Measurements from ENCODE around the gene PLB1. TPM values are rescaled to one million over a fixed set of nuclear protein-coding genes. Genes with fewer than 3 reads are reported as not detected.

PLB1 gene
- total RNA-seq, 2 donors from 2014 or later: 19.2 to 29.6 TPM

- Histone ChIP-seq H3K27me3 (replicated peaks; ENCODE audit: insufficient read depth) (no peaks in the 10 kb centered on the region), H3K4me3 (no peak overlapping the region), H3K27ac (no peak overlapping the region), H3K4me1 (ENCODE audit: control insufficient read depth in 1 of 2, low read depth in 2 of 2) (peaks cover 17 to 47% of the 10 kb centered on the region in 2 donors), H3K36me3 (no peaks in the 10 kb centered on the region), H3K9me3 (no peaks in the 10 kb centered on the region)
- no peak for TF ChIP-seq CTCF (IDR thresholded peaks at IDR 0.05)
- no peak for DNase-seq (ENCODE audit: low spot score)
- ATAC-seq (ENCODE audit: insufficient number of reproducible peaks, low FRiP score, low read depth): no peak
These were observed 188.4 kb downstream of the PLB1 start for GRCh38 chr2:28684142-28684858.

- DNase-seq (ENCODE audit: low spot score): no peak
- no peak for TF ChIP-seq CTCF (IDR thresholded peaks at IDR 0.05)
- no peaks in the 10 kb centered on the region for H3K27me3 ChIP-seq (replicated peaks; ENCODE audit: insufficient read depth)
- no peak overlapping the region for H3K27ac ChIP-seq
- peaks cover 9 to 33% of the 10 kb centered on the region in 2 donors for H3K4me1 ChIP-seq (ENCODE audit: control insufficient read depth in 1 of 2, low read depth in 2 of 2)
- no peak for ATAC-seq (ENCODE audit: insufficient number of reproducible peaks, low FRiP score, low read depth)
- H3K4me3 ChIP-seq: no peak overlapping the region
- no peaks in the 10 kb centered on the region for H3K9me3 ChIP-seq
- H3K36me3 ChIP-seq: no peaks in the 10 kb centered on the region
These were observed 191.3 kb downstream of the PLB1 start for GRCh38 chr2:28687171-28687570.

GRCh38 chr2:28687640-28688385 is 192.0 kb downstream of the PLB1 start:
- peaks cover 9 to 31% of the 10 kb centered on the region in 2 donors for H3K4me1 ChIP-seq (ENCODE audit: control insufficient read depth in 1 of 2, low read depth in 2 of 2)
- no peaks in the 10 kb centered on the region for H3K9me3 ChIP-seq
- H3K4me3 ChIP-seq: no peak overlapping the region
- TF ChIP-seq CTCF (IDR thresholded peaks at IDR 0.05): no peak
- H3K27me3 ChIP-seq (replicated peaks; ENCODE audit: insufficient read depth): no peaks in the 10 kb centered on the region
- H3K27ac ChIP-seq: no peak overlapping the region
- no peak for ATAC-seq (ENCODE audit: insufficient number of reproducible peaks, low FRiP score, low read depth)
- H3K36me3 ChIP-seq: no peaks in the 10 kb centered on the region
- no peak for DNase-seq (ENCODE audit: low spot score)

- Histone ChIP-seq H3K4me3 (no peak overlapping the region), H3K4me1 (ENCODE audit: control insufficient read depth in 1 of 2, low read depth in 2 of 2) (peaks cover 3 to 21% of the 10 kb centered on the region in 2 donors), H3K36me3 (no peaks in the 10 kb centered on the region), H3K27ac (no peak overlapping the region), H3K27me3 (replicated peaks; ENCODE audit: insufficient read depth) (no peaks in the 10 kb centered on the region), H3K9me3 (no peaks in the 10 kb centered on the region)
- ATAC-seq (ENCODE audit: insufficient number of reproducible peaks, low FRiP score, low read depth) (no peak), DNase-seq (ENCODE audit: low spot score) (no peak)
- TF ChIP-seq CTCF (IDR thresholded peaks at IDR 0.05): no peak
These were observed 193.0 kb downstream of the PLB1 start for GRCh38 chr2:28688818-28689217.

GRCh38 chr2:28689771-28690170 is 193.9 kb downstream of the PLB1 start:
- ATAC-seq (ENCODE audit: insufficient number of reproducible peaks, low FRiP score, low read depth) (no peak), DNase-seq (ENCODE audit: low spot score) (no peak)
- Histone ChIP-seq H3K4me3 (no peak overlapping the region), H3K36me3 (no peaks in the 10 kb centered on the region), H3K27me3 (replicated peaks; ENCODE audit: insufficient read depth) (no peaks in the 10 kb centered on the region), H3K27ac (no peak overlapping the region), H3K9me3 (no peaks in the 10 kb centered on the region), H3K4me1 (ENCODE audit: control insufficient read depth in 1 of 2, low read depth in 2 of 2) (peaks cover 3 to 16% of the 10 kb centered on the region in 2 donors)
- TF ChIP-seq CTCF (IDR thresholded peaks at IDR 0.05): no peak

Data from thoracic aorta (tissue), 2 donors.